SH-SY5Y (cell line): ENCODE data around the gene NTRK1.

Experiments
- GATA2 ChIP-seq: IDR thresholded peaks from 2 replicates; pipeline ENCODE4 v1.6.1; 2011; ENCODE audit warnings: mild to moderate bottlenecking, low read depth, low read length
- GATA3 ChIP-seq: IDR thresholded peaks from 2 replicates; pipeline ENCODE4 v1.6.1; 2011; ENCODE audit warnings: low read depth, mild to moderate bottlenecking, low read length, moderate library complexity

- TF ChIP-seq GATA2 (no peak), GATA3 (no peak)
These were observed 24.6 kb downstream of the NTRK1 start for GRCh38 chr1:156885314-156885713.
